SHP77 treated with DMSO at 0.1 percent for 48 hours (cell line): ENCODE measurements around the gene NPAS2.
A peak's percentile ranks its signal among the peaks of the same experiment; 100 is the strongest.

ENCODE experiments used
- DNase-seq: peaks from one replicate; lab custom pipeline; 2025; lab: John Stamatoyannopoulos, UW

The NPAS2 gene

DNA sequence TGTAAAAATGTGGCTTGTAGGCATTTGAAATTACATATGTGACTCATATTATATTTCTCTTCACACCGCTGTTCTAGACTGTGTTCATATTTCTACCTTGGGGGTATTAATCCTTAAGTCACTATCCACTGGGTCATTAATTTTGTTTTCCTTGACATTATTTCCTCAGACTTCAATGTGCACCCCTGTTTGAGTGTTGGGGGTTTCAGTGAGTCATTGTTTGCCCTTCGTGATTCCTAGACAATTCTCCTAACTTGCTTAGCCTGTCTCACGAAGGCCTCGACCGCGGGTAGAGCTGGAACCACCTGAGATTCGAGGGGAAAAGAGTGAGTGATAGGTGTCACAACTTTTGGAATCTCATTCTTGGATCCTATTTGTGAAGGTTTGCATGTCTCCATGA, 35.1 kb downstream of the NPAS2 start:
- no peak for DNase-seq

DNA sequence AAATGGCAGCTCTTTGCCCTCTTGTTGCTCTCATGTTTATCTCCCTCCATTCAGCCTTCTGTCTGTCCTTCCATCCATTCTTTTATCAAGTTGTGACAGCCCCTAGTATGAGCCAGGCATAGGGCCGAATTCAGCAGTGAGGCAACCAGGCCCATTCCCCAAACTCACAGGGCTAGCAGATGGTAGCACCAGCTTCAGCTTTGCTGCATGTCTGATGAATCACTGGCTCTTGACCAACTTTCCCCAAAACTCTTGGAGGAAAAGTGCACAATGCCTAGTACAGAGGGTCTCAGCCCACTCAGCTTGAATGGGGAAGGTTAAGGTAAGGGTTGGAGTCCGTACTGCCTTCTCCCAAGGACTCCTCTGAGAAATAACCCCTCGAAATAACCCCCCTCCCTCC, 35.7 kb downstream of the NPAS2 start:
- DNase-seq = no peak

DNA sequence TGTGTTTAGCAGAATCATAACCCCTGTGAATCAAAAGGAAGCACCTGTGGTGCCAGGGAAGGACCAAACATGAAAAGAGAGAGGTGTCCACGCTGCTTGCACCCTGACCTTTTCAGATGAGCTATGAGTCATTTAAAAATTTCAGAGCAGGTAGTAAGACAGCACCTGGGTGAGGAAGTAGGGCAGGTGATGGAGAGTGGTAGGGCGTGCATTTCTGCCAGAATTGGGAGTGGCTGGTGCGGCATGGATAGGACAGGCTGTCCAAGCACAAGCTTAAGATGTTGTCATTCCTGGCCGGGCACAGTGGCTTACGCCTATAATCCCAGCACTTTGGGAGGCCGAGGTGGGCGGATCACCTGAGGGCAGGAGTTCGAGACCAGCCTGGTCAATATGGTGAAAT, 36.8 kb downstream of the NPAS2 start:
- no peak for DNase-seq

DNA sequence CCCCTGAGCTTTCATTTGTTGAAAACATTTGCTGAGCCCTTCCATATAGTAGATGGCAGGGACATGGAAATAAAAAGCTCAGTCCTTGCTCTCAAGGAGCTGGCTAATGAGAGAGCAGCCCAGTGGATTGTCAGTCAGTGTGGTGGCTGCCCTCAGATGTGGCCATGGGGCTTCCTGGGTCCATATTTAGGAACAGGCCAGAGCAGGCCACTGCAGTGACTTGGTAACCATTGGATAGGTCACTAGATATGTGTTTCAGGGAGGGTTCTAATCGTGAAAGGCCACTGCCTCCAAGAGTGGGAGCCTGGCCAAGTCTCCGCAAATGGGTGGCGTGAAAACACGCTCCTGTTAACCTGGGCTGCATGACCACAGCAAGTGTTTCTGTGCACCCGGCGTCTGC, 37.4 kb downstream of the NPAS2 start:
- no peak for DNase-seq

DNA sequence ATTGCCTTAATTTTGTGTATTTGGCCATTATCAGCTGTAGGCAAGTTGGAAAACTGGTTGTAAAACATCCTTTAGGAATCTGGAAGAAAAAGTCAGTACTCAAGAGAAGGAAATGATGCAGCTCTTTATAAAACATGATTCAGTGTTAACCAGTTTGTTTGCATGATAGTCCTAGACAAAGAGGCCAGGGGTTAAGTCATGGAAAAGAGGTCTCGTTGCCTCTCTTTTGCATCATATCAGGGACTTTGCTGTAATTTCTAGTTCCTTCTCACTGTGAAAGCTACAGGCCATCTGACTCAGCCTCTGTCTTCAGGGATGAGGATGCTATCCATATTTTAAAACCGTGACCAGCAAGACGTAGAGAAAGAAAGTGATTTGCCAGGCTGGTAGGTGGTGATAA, 38.0 kb downstream of the NPAS2 start:
- no peak for DNase-seq

DNA sequence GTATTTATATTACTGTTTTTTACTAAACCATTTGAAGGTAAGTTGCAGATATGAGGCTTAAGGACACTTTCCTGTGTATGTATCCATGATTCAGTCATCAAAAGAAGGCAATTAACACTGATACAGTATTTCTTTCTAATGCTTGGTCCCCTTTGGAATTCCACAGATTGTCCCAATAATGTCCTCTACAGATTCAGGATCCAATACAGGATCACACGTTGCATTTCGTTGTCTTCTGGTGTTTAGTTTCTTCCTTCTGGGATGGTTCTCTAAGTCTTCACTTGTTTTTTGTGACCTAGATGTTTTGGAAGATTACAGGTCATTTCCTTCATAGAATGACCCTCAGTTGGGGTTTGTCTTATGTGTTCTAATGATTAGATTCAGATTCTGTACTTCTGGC, 40.0 kb downstream of the NPAS2 start:
- DNase-seq = no peak

DNA sequence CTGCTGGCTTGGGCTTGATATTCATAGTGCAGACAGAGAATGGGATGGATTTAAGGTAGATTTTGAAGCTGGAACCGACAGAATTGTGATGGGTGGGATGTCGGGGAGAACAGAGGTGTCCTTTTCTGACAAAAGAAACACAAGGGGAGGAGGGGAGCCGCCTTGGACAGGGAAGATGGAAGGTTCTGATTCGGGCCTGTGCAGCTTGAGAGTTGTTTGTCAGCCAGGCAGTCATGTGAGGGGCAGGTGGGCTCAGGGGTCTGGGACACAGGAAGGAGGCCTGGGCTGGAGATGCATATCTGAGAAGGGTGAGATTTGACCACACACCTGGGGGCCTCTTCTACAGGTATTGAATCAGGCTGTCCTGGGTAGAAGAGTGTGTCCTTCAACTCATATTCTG, 41.4 kb downstream of the NPAS2 start:
- no peak for DNase-seq

DNA sequence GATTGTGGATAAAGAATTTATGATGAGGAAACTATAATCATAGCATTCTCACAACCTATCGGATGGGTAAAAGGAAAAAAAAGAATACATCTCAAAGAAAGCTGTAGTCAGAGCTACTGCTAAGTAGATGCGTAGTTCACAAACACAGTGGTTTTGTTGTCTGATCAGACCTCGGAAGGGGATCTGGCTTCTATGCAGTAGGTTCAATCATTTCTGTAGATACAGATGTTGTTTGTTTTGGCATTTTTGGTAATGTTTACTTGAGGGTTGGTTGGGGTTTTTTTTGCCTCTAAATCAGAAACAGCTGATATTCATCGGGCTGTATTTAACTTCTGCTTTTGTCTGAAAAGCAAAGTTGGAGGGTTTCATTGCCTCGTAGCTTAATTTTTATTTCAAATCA, 42.1 kb downstream of the NPAS2 start:
- no peak for DNase-seq

DNA sequence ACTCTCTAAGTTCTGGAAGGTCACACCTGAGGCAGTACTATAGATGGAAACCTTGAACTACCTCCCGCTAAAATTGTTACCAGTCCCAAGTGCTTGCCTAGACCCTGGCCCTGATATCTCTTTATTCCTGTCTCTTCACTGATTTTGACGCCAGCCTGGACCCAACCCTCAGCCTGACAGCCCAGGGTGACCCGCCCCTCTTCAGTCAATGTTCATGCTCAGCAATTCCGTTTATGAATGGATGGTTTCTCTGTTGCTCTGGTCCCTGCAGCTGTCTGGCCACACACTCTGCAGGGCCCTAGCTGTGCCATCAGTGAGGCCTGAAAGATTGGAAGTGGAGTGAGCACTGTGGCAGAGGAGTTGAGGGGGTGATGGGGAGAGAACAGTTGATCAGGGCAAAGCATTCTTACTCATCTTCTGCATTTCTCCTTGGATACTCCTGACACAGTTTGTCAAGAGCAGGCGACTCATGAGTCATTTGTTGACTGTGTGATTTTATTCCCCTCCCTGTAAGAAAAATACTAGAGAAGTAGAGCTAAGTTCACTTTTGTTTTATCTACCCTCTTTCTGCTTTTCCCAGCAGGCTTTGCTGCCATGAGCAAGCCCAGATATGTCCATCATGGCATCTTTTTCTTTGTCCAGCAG, 46.0 kb downstream of the NPAS2 start:
- no peak for DNase-seq

DNA sequence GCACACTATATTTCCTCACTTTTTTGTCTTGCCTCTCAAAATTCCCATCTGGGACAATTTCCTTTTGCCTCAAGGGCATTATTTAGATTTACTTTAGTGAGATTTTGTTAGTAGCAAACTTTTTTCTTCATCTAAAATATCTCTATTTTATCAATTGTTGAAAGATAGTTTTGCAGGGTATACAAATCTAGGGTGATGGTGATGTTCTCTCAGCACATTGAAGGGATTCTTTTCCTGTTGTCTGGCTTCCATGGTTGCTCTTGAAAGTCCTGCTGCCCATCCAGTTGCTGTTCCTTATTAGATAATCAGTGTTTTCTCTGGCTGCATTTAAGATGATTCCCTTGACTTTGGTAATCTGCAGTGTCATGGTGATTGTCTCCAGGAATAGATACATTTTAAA, 48.1 kb downstream of the NPAS2 start:
- no peak for DNase-seq

DNA sequence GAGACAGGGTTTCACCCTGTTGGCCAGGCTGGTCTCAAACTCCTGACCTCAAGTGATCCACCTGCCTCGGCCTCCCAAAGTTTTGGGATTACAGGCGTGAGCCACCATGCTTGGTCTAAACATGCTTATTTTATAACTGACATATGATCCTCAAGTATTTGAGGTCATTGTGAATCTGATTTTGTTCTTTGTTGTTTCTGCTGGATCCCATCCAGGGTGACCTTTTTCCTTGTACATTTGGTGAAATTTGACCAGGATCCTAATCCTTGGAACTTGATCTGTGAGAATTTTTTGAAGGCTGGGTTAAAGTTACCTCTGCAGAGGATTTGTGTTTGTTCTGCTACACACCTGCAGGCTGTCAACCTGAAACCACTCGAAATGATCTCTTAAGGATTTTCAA, 49.2 kb downstream of the NPAS2 start:
- no peak for DNase-seq

DNA sequence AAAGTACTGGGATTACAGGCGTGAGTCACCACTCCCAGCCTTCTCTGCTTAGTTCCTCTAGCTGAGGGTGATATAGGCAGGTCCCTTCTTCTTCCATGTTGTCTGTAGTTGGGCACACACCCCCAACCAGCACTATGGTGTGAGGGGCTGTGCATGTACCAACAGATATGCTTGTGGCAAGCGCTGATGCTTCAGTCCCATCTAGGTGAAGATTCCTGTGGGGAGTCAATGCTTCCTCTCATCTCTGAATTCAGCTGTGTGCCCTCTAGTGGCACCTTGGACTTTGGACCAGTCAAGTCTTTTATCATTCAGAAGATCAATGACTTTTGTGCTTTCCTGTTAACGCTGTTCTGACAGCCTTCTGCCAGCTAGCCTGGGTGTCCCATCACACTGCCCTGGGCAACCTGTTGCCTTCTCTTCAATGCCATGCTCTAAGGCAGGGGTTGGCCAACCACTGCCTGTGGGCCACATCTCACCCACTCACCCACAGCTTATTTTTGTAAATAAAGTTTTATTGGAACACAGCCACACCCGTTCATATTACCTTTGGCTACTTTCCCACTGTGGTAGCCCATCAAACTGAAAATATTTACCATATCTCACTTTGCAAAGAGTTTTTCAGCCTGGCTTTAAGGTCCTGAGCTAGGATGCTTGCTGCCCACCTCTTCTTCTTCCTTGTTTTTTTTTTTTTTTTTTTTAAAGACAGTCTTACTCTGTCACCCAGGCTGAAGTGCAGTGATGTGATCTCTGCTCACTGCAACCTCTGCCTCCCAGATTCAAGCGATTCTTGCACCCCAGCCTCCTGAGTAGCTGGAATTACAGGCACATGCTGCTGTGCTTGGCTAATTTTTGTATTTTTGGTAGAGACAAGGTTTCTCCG, 51.0 kb downstream of the NPAS2 start:
- no peak for DNase-seq

DNA sequence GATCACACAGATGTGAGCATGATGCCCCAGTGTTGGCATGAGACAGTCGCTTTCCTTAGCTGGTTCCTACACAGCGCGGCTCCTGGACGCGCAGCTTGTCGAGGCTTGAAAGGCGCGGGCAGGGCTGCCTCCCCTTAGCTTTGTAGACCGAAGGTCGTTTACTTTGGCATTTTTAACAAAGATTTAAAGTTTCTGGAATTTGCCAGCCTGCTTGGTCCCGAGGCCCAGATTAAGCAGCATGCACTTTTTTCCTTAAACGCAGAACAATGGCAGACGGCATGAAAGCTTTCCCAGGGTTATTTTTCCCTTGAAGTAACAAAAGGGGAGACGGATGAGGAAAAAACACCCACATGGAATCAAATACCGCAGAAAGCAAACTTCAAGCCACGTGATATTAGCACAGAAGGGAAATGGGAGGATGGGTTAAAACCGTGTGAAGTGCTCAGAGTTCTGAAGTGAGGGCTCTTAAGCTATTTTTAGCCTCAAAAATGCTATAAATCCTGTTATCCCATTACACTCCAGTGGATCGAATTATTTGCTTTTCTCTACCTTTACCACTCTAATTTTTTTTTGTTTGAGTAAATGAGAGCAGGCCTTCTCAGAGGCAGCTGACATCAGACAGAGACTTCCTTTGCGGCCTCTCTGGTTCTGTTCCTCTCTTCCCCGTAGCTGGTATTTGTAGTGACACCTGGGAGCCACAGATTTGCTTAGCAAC, 55.7 kb downstream of the NPAS2 start:
- DNase-seq = peak; percentile 89

DNA sequence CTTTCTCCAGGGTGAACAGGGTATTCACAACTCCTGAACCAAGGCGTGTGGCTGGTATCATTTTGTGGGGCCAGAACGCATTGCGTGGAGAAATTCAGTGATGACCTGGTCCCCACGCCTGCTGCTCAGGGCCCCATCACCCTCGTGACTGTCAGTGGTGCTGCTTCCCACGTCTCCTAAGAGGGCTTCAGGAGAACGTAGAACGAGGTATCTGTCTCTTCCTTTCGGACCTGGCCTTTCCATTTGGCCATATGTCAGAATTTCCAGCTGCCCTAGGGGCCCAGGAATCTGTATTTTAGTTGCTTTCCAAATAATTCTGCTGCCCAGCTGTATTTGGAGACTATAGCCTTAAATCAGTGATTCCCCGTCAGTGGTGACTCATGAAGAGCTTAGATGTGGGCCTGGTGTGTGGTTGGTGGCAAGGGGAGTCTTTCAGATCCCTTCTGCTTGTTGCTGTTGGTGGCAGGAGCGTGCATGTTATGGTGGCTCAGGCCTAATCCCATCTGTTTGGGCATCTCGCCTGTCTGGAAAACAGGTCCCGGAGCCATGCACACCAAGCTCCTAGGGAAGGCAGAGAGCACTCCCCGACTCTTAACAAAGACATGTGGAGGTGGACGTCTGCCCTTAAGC, 56.4 kb downstream of the NPAS2 start:
- no peak for DNase-seq

DNA sequence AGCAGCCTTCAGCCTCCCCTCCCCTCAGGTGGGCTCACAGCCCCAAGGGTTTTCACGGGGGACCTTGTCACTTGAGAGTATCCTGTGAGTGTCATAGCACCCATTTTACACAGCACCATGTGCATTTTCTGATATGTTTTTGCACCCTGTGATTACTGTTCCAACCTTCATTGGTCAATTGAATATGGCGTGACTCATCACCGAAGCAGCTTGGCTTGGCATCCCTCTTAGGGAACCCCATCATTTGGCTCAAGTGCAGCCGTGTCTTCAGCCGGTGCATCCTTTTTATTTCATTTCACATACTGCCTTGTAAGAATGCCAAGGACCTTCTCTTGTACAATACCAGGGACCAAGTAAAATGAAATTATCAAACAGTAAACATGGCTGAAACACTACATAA, 57.6 kb downstream of the NPAS2 start:
- no peak for DNase-seq

DNA sequence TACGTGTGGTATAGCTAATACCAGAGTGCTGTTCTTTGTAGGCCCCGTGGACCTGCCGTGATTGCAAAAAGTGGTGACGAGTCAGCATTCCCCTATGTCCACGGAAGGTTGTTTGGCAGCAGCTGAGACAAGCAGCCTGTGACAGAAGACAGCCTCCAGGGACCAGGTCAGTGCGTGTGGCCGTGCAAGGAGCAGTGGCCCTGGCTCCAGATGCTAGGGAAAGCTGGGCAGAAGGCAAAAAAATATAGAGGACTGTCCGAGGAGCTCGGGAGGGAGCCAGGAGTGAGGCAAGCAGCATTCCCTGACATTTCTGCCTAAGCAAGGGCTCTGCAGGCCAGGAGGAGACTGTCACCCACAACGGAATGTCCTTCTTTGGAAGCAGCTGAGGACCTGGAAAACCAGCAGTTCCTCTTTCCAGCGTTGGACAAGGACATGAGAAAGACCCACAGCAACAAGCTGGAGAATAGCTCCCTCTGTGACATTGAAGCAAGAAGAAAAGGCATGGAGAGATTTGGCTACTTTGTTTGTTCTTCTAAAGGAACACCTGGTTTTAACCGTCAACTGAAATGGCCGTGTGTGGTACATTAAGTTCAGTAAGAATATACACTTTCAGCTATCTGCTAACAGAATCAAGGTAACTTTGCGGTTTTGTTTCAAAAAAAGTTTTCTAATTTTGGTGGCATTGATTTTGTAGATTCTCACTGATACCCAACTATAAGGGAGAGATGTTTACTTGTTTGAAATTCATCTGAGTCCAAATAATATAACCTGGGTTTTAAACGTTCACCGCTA, 58.3 kb downstream of the NPAS2 start:
- no peak for DNase-seq

DNA sequence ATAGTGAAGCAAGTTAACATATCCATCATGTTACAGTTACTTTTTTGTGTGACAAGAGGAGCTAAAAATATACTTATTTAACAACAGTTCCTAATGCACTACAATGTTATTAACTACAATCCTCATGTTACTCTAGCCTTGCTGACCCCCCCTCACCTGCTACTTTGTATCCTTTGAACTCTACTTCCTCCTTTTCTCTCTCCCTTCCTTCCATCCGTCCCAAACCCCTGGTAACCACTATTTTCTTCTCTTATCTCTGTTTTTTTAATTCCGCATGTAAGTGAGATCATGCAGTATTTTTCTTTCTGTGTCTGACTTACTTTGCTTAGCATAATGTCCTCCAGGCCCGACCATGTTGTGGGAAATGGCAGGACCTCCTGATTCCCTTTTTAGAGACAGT, 59.4 kb downstream of the NPAS2 start:
- DNase-seq = no peak

DNA sequence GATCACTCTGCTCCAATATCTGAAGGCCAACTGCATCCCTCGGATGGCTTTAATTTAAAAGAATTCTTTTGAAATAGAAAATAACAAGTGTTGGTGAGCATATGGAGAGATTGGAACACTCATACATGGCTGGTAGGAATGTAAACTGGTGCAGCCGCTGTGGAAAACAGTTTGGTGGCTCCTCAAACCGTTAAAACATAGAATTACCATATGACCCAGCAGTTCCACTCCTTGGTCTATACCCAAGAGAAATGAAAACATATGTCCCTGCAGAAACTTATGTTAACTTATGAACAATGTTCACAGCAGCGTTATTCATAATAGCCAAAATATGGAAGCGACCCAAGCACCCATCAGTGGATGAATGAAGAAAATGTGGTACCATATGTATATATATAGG, 60.1 kb downstream of the NPAS2 start:
- no peak for DNase-seq

DNA sequence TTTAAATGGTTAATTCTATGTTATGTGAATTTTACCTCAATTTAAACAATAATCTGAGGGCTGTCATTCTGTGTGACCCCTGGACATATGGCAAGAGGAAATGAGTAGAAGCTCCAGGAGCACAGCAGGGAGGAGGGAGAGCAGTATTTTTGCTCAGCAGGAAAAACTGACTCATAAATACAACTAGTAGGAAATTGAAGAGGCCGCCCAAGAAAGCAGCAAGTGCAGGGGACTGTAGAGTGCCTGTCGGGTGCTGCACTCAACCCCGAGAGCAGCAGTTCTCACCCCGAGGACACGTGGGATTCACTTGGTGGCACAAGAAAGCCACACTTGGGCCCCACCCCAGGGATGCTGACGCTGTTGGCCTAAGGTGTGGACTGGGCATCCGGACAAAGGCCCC, 60.8 kb downstream of the NPAS2 start:
- no peak for DNase-seq

DNA sequence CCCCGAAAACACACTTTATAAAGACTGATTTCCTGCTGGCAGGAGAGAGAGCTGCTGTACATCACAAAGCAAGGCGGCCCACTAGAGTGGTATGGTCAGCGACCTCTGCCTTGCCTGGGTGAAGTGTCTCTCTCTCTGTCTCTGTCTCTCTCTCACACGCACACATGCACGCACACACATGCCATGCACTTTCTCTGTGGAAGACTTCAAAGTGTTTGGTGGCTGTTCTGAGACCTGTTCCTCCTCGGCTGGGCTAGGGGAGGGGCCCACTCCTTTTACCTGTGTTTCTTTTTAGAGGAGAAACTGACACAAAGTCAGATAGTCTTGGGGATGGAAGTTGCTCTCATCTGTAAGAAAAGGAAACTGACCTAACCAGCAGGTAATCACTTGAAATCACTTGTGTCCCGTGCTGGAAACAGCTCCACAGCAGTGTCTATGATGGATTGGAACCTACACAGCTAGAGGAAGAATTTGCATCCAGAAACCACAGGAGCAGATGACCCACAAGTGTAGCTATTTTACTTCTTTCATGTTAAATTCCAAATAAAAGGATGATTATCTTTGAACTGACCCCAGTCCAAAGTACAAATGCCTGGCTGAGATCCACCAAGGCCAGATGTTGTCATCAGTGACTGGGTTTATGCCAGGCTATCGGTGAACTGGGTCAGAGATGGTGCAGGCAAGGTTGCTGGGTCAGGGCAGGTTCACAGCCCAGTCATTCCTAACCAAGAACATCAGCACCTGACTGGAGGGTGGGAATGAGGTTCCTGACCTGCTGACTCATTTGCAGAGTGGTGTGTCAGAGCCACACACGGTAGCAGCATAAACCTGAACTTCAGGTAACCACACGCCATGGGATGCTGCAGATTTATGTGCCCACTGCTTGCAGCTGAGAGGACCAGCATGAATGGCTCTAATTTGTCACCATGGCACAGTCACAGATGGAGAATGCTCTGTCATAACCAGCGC, 63.0 kb downstream of the NPAS2 start:
- DNase-seq = no peak
